HepG2 (cell line): ENCODE results near the gene FSD1. TPM values are rescaled to one million over a fixed set of nuclear protein-coding genes. Genes with fewer than 3 reads are reported as not detected.

Experiments used
- AKAP8 ChIP-seq: sonication (generic); formaldehyde crosslinking; IDR thresholded peaks from 2 replicates; pipeline ENCODE4 v1.5.1; 2020; ENCODE audit warnings: mild to moderate bottlenecking, missing genetic modification reagents
- CEBPZ ChIP-seq: IDR thresholded peaks from 2 replicates; pipeline ENCODE4 v1.6.1; 2012; ENCODE audit warnings: low read length, improper control_type of control experiment
- DBP ChIP-seq: sonication (generic); formaldehyde crosslinking; IDR thresholded peaks from 2 replicates; pipeline ENCODE4 v1.4.0; 2020; ENCODE audit warnings: missing genetic modification reagents; ENCODE audit errors: not compliant biosample characterization
- MZF1 ChIP-seq: sonication (generic); formaldehyde crosslinking; IDR thresholded peaks from 2 replicates; pipeline ENCODE4 v1.8.1; 2023; ENCODE audit warnings: mild to moderate bottlenecking, missing genetic modification reagents, borderline replicate concordance
- PAF1 ChIP-seq: IDR thresholded peaks from 2 replicates; pipeline ENCODE4 v1.6.1; 2016; ENCODE audit warnings: missing genetic modification reagents, missing compliant biosample characterization
- POLR2AphosphoS2 ChIP-seq: IDR thresholded peaks from 2 replicates; pipeline ENCODE4 v1.6.1; 2011; ENCODE audit warnings: low read depth, low read length, improper control_type of control experiment
- RBM22 ChIP-seq: fragments of 200-400 bp; formaldehyde crosslinking; optimal IDR thresholded peaks from 2 replicates; pipeline ENCODE3; 2017; ENCODE audit warnings: mild to moderate bottlenecking, low read length, moderate library complexity
- RXRA ChIP-seq: sonication (generic); formaldehyde crosslinking; IDR thresholded peaks from 2 replicates; pipeline ENCODE4 v1.5.1; 2020; ENCODE audit warnings: missing genetic modification reagents
- SNRNP70 ChIP-seq: fragments of 200-400 bp; formaldehyde crosslinking; IDR thresholded peaks from 2 replicates; pipeline ENCODE4 v1.6.1; 2017; ENCODE audit warnings: mild to moderate bottlenecking, low read depth, low read length, moderate library complexity
- SPEN ChIP-seq: sonication (generic); formaldehyde crosslinking; IDR thresholded peaks from 2 replicates; pipeline ENCODE4 v1.5.1; 2020; ENCODE audit warnings: low read depth, mild to moderate bottlenecking, missing genetic modification reagents
- YY1 ChIP-seq: IDR thresholded peaks from 2 replicates; pipeline ENCODE4 v1.6.1; 2011; ENCODE audit warnings: low read length, low read depth, moderate library complexity, mild to moderate bottlenecking; ENCODE audit not compliant: insufficient read depth, insufficient replicate concordance
- ZBTB34 ChIP-seq: sonication (generic); formaldehyde crosslinking; IDR thresholded peaks from 2 replicates; pipeline ENCODE4 v1.8.0; 2022; ENCODE audit warnings: mild to moderate bottlenecking, missing genetic modification reagents
- ZMYM2 ChIP-seq: sonication (generic); formaldehyde crosslinking; IDR thresholded peaks from 2 replicates; pipeline ENCODE4 v1.8.0; 2022; ENCODE audit warnings: mild to moderate bottlenecking, missing genetic modification reagents
- ZNF12 ChIP-seq: sonication (generic); formaldehyde crosslinking; IDR thresholded peaks from 2 replicates; pipeline ENCODE4 v1.5.0; 2020; ENCODE audit warnings: missing genetic modification reagents
- ZNF432 ChIP-seq: sonication (generic); formaldehyde crosslinking; IDR thresholded peaks from 2 replicates; pipeline ENCODE4 v1.5.0; 2020; ENCODE audit warnings: missing genetic modification reagents, mild to moderate bottlenecking, borderline replicate concordance
- ZNF546 ChIP-seq: sonication (generic); formaldehyde crosslinking; conservative IDR thresholded peaks from 2 replicates; pipeline ENCODE4 v1.8.1; 2023; ENCODE audit warnings: mild to moderate bottlenecking, missing genetic modification reagents
- ZNF703 ChIP-seq: sonication (generic); formaldehyde crosslinking; IDR thresholded peaks from 2 replicates; pipeline ENCODE4 v1.5.1; 2020; ENCODE audit warnings: missing genetic modification reagents, mild to moderate bottlenecking, moderate library complexity, borderline replicate concordance
- ZSCAN20 ChIP-seq: sonication (generic); formaldehyde crosslinking; IDR thresholded peaks from 2 replicates; pipeline ENCODE4 v1.4.0; 2020; ENCODE audit warnings: missing genetic modification reagents, mild to moderate bottlenecking, borderline replicate concordance
- polyA plus RNA-seq, 8 experiments: library from polyadenylated mRNA; depleted of rRNA in 3 of 8; stranded (reverse) in 7 of 8; unstranded in 1 of 8; fragments of >200 nt; fragmentation: Illumina TruSeq in 4 of 8; extraction: Trizol in 4 of 8; gene quantifications; 2 replicates each; pipeline versions ENCODE4 v1.2.1 to v1.2.3, GENCODE V29; 2011 to 2016; ENCODE audit warnings: low read depth in 4 of 8, missing spikeins in 1 of 8, mixed read lengths in 1 of 8; ENCODE audit not compliant: insufficient read depth in 1 of 8
- total RNA-seq, 5 experiments: library from RNA; depleted of rRNA; stranded (reverse); fragments of >200 nt; fragmentation: Illumina TruSeq; extraction: Trizol; gene quantifications; 2 replicates each; pipeline ENCODE4 v1.2.3, GENCODE V29; 2016; ENCODE audit warnings: low read depth in 1 of 5
- TF ChIP-seq, protein P1 (sequence below): sonication (generic); formaldehyde crosslinking; IDR thresholded peaks from 2 replicates; pipeline ENCODE4 v1.4.0; 2020; ENCODE audit warnings: missing genetic modification reagents, borderline replicate concordance

FSD1 gene
- total and polyA plus RNA-seq, 2 of the 13 experiments (the other 11 are each of a cell fraction or from before 2014, with no cell fraction given) = 0.29 to 0.66 TPM

GRCh38 chr19:4342615-4343369, 38.4 kb downstream of the FSD1 start (continued):
- TF ChIP-seq, protein P1, sequence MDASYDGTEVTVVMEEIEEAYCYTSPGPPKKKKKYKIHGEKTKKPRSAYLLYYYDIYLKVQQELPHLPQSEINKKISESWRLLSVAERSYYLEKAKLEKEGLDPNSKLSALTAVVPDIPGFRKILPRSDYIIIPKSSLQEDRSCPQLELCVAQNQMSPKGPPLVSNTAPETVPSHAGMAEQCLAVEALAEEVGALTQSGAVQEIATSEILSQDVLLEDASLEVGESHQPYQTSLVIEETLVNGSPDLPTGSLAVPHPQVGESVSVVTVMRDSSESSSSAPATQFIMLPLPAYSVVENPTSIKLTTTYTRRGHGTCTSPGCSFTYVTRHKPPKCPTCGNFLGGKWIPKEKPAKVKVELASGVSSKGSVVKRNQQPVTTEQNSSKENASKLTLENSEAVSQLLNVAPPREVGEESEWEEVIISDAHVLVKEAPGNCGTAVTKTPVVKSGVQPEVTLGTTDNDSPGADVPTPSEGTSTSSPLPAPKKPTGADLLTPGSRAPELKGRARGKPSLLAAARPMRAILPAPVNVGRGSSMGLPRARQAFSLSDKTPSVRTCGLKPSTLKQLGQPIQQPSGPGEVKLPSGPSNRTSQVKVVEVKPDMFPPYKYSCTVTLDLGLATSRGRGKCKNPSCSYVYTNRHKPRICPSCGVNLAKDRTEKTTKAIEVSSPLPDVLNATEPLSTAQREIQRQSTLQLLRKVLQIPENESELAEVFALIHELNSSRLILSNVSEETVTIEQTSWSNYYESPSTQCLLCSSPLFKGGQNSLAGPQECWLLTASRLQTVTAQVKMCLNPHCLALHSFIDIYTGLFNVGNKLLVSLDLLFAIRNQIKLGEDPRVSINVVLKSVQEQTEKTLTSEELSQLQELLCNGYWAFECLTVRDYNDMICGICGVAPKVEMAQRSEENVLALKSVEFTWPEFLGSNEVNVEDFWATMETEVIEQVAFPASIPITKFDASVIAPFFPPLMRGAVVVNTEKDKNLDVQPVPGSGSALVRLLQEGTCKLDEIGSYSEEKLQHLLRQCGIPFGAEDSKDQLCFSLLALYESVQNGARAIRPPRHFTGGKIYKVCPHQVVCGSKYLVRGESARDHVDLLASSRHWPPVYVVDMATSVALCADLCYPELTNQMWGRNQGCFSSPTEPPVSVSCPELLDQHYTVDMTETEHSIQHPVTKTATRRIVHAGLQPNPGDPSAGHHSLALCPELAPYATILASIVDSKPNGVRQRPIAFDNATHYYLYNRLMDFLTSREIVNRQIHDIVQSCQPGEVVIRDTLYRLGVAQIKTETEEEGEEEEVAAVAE (CRISPR knock-in tag) = 0 out of 2 replicates have a peak, but pooled peaks have one; percentile 82
- TF ChIP-seq MZF1 (CRISPR knock-in tag) (no peak), ZMYM2 (CRISPR knock-in tag) (no peak; the same call in 1 of the 2 replicates), RBM22 (no peak), DBP (no peak), AKAP8 (CRISPR knock-in tag) (no peak), ZNF12 (CRISPR knock-in tag) (no peak; the same call in 1 of the 2 replicates), RXRA (peak; percentile 81), POLR2AphosphoS2 (no peak), YY1 (peak; percentile 37), ZSCAN20 (CRISPR knock-in tag) (no peak), ZNF546 (CRISPR knock-in tag) (no peak), ZNF432 (no peak), CEBPZ (no peak), ZNF703 (CRISPR knock-in tag) (no peak), SNRNP70 (no peak), ZBTB34 (CRISPR knock-in tag) (no peak), SPEN (CRISPR knock-in tag) (peak; percentile 81; the same call in 1 of the 2 replicates), PAF1 (CRISPR knock-in tag) (no peak)
